Measurements from ENCODE around the gene CHMP1B.

The CHMP1B gene

DNA sequence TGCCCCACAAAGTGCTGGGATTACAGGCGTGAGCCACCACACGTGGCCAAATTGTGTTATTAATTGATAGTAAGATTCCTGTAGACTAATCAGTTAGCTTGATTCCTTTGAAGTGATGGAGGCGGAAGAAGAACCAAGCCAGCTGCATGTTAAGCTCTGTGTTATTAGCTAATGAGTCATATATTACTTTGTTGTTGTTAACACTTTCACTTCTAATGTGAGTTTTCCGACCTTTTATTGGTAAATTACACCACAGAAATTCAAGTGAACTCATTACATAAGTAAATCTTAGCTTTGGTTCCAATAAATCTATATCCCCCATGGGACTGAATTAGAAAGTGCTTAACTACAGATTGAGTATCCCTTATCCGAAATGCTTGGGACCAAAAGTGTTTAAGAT lies 20.3 kb downstream of the CHMP1B start:
- Mint-ChIP-seq H3K4me1 (ENCODE audit: low read depth) (no peaks in the 10 kb centered on the region), H3K27me3 (ENCODE audit: low read depth) (peaks cover 6% of the 10 kb centered on the region), H3K27ac (no peak overlapping the region)

DNA sequence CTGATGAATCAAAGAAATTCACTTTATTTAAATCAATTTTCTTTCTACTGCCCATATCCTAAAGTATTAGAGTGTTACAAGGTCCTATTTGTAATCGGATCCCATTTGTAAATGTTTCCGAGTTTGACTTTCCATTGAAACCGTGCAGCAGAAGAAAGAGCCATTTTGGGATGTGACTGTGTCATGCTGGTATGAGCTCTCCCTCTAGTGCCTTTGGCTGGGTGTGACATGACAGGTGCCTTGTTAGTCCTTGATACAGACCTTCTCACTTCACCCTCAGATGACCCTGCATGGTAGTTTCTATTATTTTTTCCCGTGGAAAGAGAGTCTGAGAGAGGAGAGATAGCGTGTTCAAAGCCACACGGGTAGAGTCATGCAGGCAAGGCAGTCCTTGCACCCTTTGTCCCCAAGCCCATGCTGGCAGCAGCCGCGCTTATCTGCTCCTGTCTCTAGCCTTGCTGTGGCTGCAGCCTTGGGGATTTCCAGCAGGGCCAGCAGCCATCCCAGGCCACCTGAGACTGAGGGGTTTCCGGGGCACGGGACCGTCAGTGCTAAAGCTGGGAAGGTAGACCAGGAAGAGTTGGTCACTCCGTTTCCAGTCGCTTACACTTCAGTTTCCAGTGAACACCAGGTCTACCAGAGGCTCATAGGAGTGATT lies 21.4 kb downstream of the CHMP1B start:
- Mint-ChIP-seq H3K9me3 (peaks cover 6% of the 10 kb centered on the region), H3K27me3 (ENCODE audit: low read depth) (peaks cover 6% of the 10 kb centered on the region), H3K27ac (no peak overlapping the region), H3K36me3 (ENCODE audit: low read depth) (no peaks in the 10 kb centered on the region), H3K4me3 (no peak overlapping the region), H3K4me1 (ENCODE audit: low read depth) (no peaks in the 10 kb centered on the region)

More for the DNA sequence above, 20.3 kb downstream of the CHMP1B start:
- Mint-ChIP-seq H3K9me3 (peaks cover 6% of the 10 kb centered on the region), H3K4me3 (no peak overlapping the region), H3K36me3 (ENCODE audit: low read depth) (no peaks in the 10 kb centered on the region)

DNA sequence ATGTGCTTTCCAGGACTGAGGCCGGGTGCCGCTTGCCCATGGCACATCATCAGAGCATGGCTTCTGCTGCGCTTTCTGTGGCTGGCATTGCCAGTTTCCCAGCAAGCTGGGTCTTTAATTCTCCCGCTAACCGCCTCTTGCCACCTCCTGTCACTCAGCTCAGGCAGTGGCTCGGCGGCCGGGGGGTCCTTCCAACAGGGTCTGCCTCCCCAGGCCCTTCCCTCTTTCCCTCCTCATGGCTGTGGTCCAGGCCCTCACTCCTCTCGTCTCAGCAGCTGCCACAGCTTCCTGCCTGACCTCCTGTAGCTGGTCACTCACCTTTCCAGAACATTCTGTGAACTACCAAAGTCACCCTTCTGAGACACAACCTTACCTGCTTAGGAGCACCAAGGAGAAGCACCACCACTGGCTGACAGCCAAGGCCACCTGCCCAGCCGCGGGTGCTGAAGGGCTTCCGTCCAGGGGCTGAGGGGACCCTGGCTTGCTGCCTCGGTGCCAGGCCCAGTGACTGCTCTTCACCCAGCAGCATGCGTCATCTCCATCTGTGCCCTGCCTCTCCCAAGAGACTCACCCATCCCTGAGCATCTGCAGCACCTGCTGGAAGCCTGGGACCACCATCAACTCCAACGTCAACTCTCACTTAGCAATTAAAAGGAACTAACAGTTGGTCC lies 22.6 kb downstream of the CHMP1B start:
- no peaks in the 10 kb centered on the region for H3K36me3 Mint-ChIP-seq (ENCODE audit: low read depth)
- H3K9me3 Mint-ChIP-seq, result peaks cover 6% of the 10 kb centered on the region
- H3K4me1 Mint-ChIP-seq (ENCODE audit: low read depth), result no peaks in the 10 kb centered on the region
- H3K4me3 Mint-ChIP-seq, result no peak overlapping the region
- peaks cover 6% of the 10 kb centered on the region for H3K27me3 Mint-ChIP-seq (ENCODE audit: low read depth)
- H3K27ac Mint-ChIP-seq, result no peak overlapping the region

DNA sequence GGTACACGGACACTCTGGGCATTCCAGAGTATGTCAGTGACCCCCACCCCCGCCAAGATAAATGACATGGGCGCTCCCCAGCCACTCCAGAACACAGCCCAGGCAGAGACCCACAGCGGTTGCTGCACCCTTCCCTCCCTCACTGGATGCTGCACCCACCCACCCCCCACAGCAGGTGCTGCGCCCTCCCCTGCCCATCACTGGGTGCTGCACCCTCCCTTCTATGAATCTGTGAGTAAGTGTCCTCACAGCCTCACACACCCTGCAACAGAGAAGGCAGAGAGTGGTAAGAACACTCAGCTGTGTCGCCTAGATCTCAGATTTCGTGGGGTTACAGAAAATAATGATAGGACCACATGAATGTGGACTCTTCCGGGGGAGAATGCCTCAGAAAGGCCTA lies 23.5 kb downstream of the CHMP1B start:
- Mint-ChIP-seq H3K36me3 (ENCODE audit: low read depth) (no peaks in the 10 kb centered on the region), H3K27me3 (ENCODE audit: low read depth) (peaks cover 6% of the 10 kb centered on the region), H3K9me3 (peaks cover 6% of the 10 kb centered on the region), H3K27ac (no peak overlapping the region), H3K4me1 (ENCODE audit: low read depth) (no peaks in the 10 kb centered on the region), H3K4me3 (no peak overlapping the region)

DNA sequence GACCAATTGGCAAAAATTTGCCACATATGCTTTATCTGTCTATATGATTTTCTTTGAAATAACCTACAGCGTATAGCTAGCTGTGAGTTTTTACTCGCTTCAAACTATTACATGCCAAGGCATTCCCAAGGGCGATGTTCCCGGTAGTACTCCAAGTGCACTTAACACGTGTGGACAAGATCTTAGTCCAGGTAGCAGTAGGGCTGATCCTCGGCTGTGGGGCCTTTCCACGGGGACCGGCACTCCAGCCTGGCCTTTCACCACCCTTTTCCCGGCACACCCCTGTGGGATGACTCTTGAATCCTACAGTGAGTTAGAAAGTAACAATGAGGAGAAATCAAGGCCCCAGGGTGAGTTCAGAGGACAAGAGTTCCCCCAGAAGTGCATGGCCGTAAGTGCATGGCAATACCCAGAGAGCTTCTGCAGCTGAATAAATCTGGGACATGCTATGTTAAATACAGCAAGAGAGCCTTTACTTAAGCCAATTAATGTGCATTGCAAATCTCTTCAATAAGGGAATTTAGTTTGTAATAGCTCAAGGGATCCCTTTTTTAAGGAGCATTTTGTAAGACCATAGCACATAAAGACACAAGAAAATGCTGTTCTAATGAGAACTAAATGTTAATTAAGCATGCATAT lies 26.4 kb downstream of the CHMP1B start:
- Mint-ChIP-seq H3K4me3 (no peak overlapping the region), H3K9me3 (peaks cover 6% of the 10 kb centered on the region)

DNA sequence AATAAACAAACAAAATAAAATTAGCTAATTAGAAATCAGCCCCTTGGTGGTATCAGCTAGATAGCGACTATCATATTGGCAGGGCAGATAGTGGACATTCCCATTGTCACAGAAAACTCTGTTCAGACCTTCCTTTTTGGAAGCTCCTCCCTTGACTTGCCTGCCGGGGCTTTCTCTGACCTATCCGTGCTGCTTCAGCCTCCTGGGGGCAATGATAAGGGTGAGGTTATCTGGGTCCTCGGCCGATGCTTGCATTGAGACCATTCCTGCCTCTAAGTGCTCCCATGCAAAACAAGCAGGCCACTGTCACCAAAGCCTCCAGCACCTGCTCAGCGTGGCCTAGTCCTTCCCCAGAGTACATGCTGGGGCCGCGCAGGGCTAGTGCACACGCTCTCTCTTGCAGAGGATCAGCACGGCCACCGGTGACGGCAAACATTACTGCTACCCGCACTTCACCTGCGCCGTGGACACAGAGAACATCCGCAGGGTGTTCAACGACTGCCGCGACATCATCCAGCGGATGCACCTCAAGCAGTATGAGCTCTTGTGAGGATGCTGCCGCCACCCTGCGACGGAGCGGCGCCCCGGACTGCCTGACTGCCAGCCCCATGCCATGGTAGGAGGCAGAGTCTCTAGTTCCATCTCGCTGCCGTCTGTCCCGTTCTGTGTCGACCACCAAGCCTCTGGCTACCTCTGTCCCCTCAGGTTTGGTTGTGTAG lies 29.5 kb downstream of the CHMP1B start:
- no peaks in the 10 kb centered on the region for H3K27me3 Mint-ChIP-seq (ENCODE audit: low read depth)
- H3K36me3 Mint-ChIP-seq (ENCODE audit: low read depth), result peaks cover 8% of the 10 kb centered on the region
- no peak overlapping the region for H3K4me3 Mint-ChIP-seq
- H3K4me1 Mint-ChIP-seq (ENCODE audit: low read depth), result no peaks in the 10 kb centered on the region
- peaks cover 2% of the 10 kb centered on the region for H3K9me3 Mint-ChIP-seq
- no peak overlapping the region for H3K27ac Mint-ChIP-seq

More for the DNA sequence above, 26.4 kb downstream of the CHMP1B start:
- no peaks in the 10 kb centered on the region for H3K27me3 Mint-ChIP-seq (ENCODE audit: low read depth)
- H3K4me1 Mint-ChIP-seq (ENCODE audit: low read depth), result no peaks in the 10 kb centered on the region
- no peak overlapping the region for H3K27ac Mint-ChIP-seq
- no peaks in the 10 kb centered on the region for H3K36me3 Mint-ChIP-seq (ENCODE audit: low read depth)

DNA sequence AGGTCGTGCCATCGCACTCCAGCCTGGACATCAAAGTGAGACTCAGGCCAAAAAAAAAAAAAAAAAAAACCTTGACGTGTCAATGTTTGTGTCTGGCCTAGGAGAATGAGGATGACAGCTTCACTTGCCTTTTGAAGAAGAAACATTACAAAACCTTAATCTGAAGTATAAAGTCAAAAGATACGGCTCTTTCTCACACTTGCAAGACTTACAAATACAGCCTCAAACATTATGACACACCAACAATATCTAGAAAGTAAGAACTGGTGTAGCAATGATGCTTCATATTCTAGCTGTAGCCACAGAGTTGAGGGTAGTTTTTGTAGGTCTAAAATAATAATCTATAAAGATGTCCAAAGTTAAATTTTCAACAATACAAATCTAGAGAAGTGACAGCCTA lies 31.4 kb downstream of the CHMP1B start:
- H3K36me3 Mint-ChIP-seq (ENCODE audit: low read depth), result peaks cover 13% of the 10 kb centered on the region
- H3K4me1 Mint-ChIP-seq (ENCODE audit: low read depth), result no peaks in the 10 kb centered on the region
- no peaks in the 10 kb centered on the region for H3K27me3 Mint-ChIP-seq (ENCODE audit: low read depth)
- H3K9me3 Mint-ChIP-seq, result no peaks in the 10 kb centered on the region
- no peak overlapping the region for H3K4me3 Mint-ChIP-seq
- H3K27ac Mint-ChIP-seq, result no peak overlapping the region

DNA sequence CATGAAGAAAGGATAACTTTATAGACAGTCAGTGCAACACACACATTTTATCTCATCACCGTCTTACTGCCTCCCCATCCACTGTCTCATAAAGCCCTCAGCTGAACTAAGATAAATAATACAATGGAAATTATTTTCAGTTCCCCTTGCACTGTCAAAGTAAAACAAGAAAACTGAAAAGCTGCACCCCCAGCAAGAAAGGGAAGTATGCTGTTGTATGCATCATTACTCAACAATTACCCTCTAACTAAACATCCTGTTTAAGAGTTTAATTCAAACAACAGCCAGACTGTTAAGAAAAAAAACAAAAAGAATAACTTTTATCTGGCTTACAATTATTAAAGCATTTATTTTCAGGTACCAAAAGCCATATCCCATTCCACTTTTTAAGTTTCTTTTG lies 31.9 kb downstream of the CHMP1B start:
- Mint-ChIP-seq H3K4me3 (no peak overlapping the region), H3K27me3 (ENCODE audit: low read depth) (no peaks in the 10 kb centered on the region), H3K4me1 (ENCODE audit: low read depth) (no peaks in the 10 kb centered on the region), H3K36me3 (ENCODE audit: low read depth) (peaks cover 16% of the 10 kb centered on the region), H3K27ac (no peak overlapping the region), H3K9me3 (no peaks in the 10 kb centered on the region)

DNA sequence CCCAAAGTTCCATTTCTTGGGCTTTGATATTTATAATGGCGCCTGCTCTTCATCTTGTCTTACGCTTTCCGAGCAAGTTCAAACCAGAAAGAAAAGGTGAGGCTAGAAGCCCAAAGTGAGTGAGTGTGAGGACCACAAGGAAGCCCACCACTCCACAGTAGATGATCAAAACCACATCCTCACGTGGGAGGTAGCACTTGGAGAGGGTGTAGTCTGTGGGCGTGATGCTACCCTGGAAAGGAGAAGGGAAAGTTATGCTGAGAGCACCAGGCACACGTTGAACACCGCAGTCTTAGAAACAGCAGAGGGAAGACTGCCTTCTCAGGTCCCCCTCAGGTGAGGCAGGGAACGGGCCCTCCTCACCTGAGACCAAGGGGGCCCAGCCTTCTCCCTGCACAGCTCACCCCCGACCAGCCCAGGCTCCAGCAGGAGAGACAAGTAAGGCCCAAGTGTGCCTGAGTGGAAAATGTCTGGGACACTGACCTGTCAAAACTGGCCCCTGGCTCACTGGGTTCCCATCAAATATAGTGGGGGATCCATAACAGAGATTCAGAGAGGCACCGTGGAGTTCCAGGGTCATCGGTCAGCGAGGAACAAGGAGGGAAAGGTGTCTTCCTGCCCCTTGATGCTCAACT lies 33.3 kb downstream of the CHMP1B start:
- peaks cover 20% of the 10 kb centered on the region for H3K36me3 Mint-ChIP-seq (ENCODE audit: low read depth)
- H3K4me3 Mint-ChIP-seq, result no peak overlapping the region
- H3K27ac Mint-ChIP-seq, result no peak overlapping the region
- H3K4me1 Mint-ChIP-seq (ENCODE audit: low read depth), result no peaks in the 10 kb centered on the region
- no peaks in the 10 kb centered on the region for H3K9me3 Mint-ChIP-seq
- H3K27me3 Mint-ChIP-seq (ENCODE audit: low read depth), result no peaks in the 10 kb centered on the region

DNA sequence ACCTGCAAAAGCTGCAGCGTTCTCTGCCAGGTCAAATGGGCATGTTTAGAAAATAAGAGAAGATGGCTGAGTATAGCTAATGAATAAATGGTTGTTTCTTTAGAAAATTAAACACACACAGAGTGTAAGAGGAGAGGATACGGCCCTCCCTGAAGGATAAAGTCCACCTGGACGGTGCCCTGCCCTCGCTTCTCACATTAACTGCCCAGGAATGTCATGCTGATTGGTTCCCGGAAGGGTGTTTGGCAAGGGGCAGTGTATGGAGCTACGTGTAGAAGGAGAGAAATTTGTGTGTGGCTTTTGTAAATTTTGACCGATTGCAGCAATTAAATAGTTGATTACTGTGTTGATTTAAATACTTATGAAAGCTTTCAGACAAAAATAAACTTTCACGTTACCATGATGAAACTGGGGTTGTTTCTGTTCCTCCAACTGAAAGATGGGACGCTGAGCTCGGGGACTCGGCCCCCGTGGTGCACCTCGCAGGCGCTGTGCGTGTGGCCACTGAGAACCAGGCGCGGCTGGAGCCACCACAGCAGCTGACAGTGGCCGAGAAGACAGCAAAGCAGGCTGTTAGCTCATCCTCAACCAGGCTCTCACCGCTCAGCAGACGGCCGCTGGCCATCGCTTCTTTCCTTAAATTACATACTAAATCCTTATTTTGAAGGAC lies 34.2 kb downstream of the CHMP1B start:
- Mint-ChIP-seq H3K36me3 (ENCODE audit: low read depth) (peaks cover 21% of the 10 kb centered on the region), H3K27ac (no peak overlapping the region), H3K27me3 (ENCODE audit: low read depth) (no peaks in the 10 kb centered on the region), H3K4me3 (no peak overlapping the region), H3K4me1 (ENCODE audit: low read depth) (no peaks in the 10 kb centered on the region), H3K9me3 (no peaks in the 10 kb centered on the region)

DNA sequence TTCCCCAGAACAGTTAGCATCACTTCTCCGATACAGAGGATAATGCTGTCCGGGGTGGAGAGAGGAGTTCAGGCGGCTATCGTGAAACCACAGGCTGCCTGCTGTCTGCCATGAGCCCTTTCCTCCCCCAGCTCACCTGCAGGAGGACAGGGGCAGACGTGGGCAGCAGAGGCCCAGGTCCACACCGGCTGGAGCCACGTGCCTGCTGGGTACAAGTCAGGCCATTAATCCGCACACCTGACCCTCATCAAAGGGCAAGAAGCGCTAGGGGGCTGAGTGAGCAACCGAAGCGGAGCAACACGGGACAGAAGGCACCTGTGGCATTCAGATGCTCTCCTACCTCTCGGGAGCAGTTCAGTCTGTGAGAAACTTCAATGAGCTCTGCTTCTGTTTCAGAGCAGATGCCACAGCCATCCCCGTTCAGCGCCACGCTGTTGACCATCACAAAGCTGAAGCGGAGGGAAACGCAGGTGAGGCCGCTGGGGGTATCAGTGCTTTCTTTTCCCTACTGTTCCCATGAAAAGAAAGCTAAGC lies 35.4 kb downstream of the CHMP1B start:
- H3K27me3 Mint-ChIP-seq (ENCODE audit: low read depth), result no peaks in the 10 kb centered on the region
- no peaks in the 10 kb centered on the region for H3K9me3 Mint-ChIP-seq
- peaks cover 24% of the 10 kb centered on the region for H3K36me3 Mint-ChIP-seq (ENCODE audit: low read depth)
- H3K4me1 Mint-ChIP-seq (ENCODE audit: low read depth), result no peaks in the 10 kb centered on the region
- H3K4me3 Mint-ChIP-seq, result no peak overlapping the region
- H3K27ac Mint-ChIP-seq, result no peak overlapping the region

DNA sequence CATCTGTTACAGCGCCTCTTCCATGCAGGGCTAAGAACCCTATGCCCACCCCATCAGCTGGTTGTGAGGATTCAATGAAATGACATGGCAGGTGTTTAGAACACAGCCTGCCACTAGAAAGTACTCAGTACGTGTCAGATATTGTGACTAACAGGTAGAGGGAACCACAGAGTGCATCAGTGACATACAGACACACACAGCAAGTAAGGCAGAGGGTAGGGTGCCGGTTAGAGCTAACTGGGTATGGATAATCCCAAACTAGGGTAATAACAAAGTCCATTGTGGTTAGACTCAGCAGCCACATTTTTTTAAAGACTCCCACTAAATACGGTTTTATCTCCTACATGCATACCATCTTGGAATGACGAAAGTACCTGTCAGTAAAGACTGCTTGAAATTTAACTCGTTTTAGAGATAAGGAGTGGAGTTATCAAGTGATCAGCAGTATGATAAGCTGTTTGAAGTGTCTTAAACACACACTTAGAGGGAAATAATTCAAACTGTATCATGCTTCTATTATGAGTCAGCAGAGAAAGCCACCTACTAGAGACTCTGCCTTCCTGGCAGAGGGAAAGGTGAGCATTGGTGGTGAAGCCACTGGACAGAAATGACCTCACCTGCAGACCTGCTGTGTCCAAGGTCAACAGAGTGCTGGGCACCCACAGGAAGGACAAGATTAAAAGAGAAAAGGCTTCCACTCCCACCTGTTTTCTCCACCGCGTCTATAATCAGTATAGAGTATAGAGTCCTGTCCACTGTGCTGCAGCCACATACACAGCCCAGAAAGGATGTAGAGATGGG lies 36.3 kb downstream of the CHMP1B start:
- no peaks in the 10 kb centered on the region for H3K4me1 Mint-ChIP-seq (ENCODE audit: low read depth)
- peaks cover 26% of the 10 kb centered on the region for H3K36me3 Mint-ChIP-seq (ENCODE audit: low read depth)
- H3K9me3 Mint-ChIP-seq, result no peaks in the 10 kb centered on the region
- no peaks in the 10 kb centered on the region for H3K27me3 Mint-ChIP-seq (ENCODE audit: low read depth)
- H3K4me3 Mint-ChIP-seq, result no peak overlapping the region
- H3K27ac Mint-ChIP-seq, result no peak overlapping the region

DNA sequence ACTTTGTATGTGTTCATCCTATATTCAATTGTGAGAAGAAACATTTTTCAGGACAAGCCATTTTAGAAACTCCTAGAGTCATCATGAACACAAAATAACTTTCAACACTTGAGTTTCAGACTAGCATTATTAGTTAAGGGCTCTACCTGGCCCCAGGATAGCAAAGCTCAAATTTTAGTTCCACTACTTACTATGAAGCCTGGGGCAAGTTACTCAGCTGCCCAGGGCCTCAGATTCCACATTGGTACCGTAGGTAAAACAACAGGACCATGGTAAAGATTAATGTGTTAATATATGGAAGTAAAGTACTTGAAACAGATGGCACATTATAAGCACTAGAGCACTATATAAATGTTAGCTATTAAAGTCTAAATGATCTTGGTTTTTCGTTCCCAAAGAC lies 37.5 kb downstream of the CHMP1B start:
- no peak overlapping the region for H3K4me3 Mint-ChIP-seq
- H3K36me3 Mint-ChIP-seq (ENCODE audit: low read depth), result peaks cover 34% of the 10 kb centered on the region
- no peaks in the 10 kb centered on the region for H3K27me3 Mint-ChIP-seq (ENCODE audit: low read depth)
- no peaks in the 10 kb centered on the region for H3K9me3 Mint-ChIP-seq
- H3K4me1 Mint-ChIP-seq (ENCODE audit: low read depth), result peaks cover 2% of the 10 kb centered on the region
- H3K27ac Mint-ChIP-seq, result no peak overlapping the region
